ENCODE data around the gene ZNF821.
"Not testable (repeated sequence)": the region's sequence is repeated elsewhere in the genome, so short reads cannot be mapped to it uniquely, and the experiment has no call there.

The ZNF821 gene

DNA sequence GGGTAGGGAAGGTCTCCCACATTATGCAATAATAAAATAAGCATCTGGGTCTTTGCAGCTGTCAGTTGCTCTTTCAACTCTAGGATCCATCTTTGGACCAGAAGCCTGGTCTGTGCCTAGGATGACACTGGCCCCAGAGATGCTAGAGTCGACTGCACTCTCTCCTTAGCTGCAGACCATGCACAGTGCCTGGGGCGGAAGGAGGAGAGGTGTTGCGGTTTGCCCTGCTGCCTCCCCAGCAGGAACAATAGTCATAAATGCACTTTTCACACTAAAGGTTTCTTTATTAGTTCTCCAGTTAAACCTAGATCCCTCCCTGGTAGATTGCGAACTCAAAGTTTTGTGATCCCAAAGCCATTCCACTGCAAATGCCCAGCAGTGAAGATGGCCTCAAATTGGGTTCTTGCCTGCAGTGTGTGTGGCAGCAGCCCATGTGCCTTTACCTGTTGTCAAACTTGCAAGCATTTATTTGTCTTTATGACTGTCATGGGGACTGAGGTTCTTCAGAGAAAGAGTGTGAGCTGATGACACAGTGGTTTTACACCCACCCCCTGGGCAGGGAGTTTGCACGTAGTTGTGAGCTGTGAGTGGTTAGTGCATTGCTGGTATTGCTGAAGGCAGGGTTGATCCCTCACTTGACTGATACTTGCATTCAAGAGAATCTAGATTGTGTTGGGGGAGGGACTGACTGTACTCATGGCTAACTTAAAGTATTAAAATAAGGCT lies 27.9 kb downstream of the ZNF821 start:
- no peak for DNase-seq

DNA sequence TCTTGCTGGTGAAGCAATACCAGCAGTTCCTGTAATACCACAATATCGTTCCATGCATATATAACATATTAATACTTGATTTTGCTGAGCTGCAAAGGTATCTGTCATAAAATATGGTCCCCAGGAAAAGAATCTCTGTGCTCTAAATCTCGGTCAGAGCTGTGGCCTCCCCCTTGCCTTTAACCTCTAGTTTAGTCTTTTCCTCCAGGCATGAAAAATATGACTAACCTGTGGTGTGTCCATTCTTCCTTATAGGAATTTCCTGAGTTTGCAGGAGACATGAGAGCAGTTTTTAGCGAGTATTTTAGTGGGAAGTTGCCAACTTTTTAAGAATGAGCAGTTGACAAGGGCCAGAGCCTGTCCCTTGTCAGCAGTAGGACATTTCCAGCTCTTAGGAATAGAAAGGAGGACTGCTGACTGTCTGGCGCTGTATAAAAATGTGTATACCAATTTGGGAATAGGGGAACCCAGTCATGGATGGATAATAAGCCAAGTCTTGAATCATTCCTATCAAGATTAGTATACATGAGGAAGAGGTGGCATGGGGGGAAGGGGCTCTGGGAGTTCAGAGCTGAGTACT lies 29.5 kb downstream of the ZNF821 start:
- no peak for DNase-seq

DNA sequence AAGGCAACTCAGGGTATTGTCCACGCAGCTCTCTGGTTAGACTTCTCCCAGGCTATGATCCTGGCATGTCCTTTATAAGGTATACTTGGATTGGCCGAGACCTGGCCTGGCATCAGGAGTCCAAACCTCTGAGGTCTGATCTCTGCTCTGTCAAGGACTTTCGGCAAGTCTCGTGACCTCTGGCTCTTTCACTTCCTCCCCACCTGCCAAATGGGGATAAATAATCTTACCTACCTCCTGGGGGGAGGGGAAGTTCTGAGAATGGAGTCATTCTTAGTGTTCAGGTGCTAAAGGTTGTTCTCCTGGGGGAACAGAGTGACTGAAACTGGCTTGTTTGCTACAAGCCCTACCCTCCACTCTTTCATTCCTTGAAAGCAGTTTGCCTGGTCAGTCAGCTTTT lies 30.6 kb downstream of the ZNF821 start:
- DNase-seq: no peak

DNA sequence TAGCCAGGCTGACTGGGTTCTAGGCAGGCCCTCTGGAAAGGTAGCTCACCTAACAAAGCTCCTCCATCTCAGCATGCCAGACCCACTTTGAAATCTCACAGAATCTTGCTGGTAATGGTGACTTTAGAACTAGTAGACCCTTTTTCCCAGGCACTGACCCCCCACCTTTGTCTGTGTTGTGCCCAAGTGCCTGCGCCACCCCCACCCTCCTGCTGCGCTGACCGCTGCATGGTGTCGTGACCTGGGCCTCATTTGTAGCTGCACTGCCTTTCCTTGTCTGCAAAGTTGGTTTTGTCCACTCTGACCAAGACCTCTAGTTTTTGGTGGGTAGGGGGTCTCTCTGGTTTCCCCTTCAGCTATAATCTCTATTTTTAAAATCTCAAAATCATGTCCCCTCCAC lies 31.4 kb downstream of the ZNF821 start:
- DNase-seq: no peak

DNA sequence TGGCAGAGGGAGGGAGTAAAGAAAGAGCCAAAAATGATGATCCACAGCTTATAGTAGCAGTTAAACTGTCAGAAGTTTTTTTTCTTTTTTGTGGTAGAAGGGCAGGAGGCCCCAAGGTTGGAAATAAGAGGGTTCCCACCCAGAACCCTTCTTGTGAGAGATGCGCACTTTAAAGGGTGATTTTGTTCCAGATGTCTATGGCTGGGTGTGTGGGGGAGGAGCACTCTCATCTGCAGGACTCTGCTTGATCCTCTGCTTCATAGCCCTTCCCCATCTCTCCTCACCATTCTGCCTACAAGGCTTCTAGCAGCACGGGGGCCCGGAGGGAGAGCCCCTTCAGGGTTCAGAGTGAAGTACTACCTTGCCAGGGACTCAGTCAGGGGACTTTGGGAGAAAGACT lies 31.8 kb downstream of the ZNF821 start:
- no peak for DNase-seq

DNA sequence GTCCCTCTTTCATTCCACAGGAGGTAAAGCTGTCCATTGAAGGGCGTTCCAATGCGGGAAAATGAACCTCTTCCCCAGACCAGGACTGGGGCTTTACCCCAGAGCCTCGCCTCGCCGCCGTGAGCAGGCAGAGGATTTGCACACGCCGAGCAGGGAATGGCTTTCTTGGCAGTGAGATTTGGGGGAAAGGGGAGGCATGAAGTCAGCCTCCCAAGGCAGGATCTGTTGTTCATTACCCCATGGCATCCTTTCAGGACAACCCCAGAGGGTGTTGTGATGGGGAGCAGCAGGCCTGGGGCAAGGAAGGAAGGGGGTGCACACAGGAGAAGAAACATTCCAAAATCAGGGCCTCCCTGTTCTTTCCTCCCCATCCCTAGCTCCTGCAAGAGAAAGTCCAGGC lies 32.2 kb downstream of the ZNF821 start:
- no peak for DNase-seq

DNA sequence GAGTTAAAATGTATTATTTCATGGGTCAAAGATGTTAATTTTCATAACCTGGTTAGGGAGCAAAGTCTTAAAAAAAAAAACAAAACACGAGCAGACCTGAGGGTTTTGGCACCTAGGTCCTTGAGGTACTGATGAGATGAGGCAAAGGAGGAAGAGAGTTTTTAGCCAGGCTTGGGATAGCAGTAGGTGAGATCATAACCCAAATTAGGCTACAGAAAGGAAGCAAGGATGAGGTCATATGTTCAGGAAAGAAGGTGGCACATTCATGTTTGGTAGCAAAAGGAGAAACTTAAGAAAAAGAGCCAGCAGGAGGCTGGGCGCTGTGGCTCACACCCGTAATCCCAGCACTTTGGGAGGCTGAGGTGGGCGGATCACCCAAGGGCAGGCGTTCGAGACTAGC lies 35.4 kb downstream of the ZNF821 start:
- DNase-seq: no peak

DNA sequence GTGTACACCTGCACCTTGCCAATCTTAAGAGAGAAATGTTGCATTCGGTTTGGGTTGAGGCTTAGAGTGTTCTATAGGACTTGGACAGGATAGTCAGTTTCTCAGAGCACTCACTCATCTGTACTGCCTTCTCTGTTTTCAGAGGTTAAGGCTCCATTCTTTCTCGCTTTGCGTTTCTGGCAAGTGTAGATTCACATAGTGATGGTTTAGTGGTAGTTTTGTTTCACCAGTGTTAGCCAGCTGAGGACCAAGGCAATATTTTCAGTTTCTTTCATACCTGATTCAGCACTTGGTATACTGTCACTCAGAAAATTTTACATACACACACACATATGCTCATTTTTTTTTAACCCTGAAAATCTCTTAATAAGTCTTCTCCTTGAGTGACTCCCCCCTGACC lies 36.9 kb downstream of the ZNF821 start:
- DNase-seq: no peak

DNA sequence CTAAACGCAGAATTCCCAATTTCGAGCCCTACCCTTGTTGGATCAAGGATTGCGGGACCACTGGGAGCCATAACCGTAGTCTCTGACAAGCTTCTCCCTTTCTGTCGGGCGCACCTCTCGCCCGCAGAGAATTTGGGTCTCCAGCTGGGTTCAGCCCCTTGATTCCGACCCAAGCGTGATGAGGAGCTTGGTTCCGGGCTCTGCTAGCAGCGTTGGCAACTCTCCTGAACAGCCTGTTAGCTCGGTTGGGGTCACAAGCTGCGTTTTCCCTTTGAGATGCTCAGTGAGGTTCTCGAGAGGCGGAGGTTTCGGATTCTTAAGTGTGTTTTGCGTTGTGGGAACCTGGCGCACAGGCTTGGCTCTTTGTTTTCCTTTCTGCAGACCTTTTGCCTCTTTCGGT lies 37.6 kb downstream of the ZNF821 start:
- peak in 1 of 2 donors; percentile 9 for DNase-seq

DNA sequence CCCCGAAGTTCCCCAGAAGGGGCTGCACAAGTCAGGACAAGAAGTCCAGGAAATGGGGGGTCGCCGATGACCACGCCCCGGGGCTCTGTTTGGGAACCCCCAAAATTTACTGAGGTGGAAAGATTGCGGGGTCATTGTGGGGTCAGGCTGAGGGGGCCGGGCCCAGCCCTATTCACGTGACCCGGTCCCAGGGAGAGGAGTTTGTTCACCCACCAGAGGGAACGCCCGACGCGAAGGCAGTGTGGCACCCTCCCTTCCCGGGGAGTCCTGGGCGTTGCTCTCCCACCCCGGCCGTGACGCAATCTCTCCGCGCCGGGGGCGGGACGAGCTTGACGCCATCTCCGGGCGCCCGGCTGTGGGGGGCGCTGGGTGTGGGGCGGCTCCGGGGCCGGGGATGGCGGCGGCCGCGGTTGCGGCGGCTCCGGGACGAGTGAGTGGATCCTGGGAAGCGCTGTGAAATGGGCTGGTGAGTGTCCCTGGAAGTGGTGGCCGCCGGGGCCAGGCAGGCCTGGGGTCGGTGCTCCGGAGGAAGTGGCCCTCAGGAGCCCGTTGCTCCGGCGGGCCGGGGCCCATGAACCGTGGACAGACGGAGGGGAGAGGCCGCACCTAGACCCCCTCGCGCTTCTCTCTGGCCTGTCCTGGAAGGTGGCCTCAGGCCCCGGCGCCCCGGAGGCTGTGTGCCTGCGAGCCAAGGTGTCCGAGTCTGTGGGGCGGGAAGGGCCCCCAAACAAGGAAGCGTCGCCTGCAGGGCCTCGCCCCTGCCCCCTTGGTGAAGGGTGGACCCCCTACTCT lies 38.1 kb downstream of the ZNF821 start, which contains the start of gene ATXN1L:
Gene ATXN1L (plus strand): TSS at position 338 of the 792 bp plus-strand sequence. CDS start 3,765 bp downstream, outside the sequence.
- peak; percentile 94 to 99 for DNase-seq

DNA sequence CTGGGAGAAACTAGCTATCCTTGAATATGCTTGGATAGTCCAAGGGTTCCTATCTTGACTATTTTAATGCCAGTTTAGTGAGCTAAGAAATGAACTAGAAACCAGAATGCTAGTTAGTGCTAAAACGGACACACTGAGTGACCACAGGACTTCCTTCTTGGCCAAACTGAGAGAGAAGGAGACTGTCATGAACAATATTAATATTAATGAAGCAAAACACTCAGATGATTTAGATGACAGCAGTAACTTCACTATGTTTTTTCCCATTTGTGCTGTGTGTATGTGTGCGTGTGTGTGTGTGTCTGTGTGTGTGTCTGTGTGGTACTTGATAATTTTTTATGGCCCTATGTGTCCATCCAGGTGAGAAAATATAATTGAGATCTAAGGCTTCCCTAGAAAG lies 40.4 kb downstream of the ZNF821 start:
- no peak for DNase-seq

DNA sequence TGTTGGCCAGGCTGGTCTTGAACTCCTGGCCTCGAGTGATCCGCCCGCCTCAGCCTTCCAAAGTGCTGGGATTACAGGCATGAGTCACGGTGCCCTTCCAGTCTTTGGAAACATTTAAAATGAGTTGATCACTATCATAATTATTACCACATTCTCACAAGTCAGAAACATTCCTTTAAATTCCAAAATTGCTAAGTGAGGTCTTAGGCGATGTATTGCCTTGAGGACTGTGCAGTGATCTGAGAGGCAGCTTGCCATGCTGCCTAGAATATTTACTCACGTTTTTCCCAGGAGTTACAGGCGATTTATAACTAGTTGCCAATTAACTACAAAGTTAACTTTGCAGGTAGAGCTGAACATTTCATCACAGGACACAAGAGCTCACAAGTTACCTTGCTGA lies 43.9 kb downstream of the ZNF821 start:
- no peak for DNase-seq

DNA sequence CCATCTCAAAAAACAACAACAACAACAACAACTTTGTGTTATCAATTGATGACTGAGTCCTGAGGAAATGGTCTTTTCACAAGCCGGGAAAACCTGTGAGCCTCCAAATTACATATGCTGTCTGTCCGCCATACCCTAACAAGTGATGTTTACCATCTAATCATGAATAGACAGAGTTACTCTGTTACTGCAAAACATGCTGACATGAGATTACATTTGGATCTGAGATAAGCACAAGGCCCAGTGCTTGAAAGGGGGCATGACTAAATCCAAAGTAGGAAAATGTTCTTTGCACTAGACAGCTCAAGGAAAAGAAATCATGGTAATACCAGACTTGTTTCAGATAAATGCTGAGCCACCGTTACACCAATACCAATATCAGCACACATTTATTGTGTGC lies 46.8 kb downstream of the ZNF821 start:
- DNase-seq: no peak

DNA sequence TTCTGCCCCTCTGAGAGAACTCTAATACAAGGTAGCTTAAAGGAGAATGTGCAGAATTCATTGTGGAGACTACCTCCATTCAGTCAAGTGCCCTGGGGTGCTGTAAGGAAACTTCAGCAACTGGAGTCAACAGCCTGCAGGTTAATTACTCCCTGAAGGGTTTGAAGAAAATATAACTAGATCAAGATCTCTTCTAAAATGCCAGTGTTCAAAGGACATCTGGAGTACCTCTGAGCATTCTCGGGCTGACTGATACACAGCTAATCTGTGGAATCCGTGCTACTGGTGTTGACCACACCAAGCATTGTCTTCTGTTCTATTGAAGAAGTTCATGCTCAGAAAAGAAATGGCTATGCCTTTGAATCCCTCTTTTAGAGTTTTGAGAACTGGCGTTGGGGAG lies 49.7 kb downstream of the ZNF821 start:
- no peak for DNase-seq

DNA sequence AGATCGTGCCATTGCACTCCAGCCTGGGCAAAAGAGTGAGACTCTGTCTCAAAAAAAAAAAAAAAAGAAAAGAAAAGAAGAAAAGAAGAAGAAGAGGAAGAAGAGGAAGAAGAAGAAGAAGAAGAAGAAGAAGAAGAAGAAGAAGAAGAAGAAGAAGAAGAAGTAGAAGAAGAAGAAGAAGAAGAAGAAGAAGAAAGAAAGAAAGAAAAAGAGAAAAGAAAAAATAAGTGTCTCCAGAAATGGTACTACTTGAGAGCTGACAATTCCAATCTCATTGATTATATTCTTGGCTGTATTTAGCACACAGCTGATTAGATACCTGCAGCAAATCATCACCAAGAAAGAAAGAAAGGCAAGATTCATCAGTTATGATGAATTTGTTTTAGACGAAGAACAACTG lies 51.9 kb downstream of the ZNF821 start:
- DNase-seq: not testable (repeated sequence)

DNA sequence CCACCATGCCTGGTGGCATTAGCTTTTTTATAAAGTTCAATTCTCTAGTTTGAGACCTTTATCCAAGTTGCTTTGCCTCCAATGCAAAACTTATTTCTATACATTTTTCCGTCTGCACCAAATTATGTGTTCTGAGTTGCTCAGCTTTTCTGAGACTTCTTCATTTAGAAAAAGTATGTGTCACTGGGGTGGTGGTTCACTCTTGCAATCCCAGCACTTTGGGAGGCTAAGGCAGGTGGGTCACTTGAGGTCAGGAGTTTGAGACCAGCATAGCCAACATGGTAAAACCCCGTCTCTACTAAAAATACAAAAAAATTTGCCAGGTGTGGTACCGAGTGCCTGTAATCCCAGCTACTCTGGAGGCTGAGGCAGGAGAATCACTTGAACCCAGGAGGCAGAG lies 52.3 kb downstream of the ZNF821 start:
- not testable (repeated sequence) for DNase-seq

DNA sequence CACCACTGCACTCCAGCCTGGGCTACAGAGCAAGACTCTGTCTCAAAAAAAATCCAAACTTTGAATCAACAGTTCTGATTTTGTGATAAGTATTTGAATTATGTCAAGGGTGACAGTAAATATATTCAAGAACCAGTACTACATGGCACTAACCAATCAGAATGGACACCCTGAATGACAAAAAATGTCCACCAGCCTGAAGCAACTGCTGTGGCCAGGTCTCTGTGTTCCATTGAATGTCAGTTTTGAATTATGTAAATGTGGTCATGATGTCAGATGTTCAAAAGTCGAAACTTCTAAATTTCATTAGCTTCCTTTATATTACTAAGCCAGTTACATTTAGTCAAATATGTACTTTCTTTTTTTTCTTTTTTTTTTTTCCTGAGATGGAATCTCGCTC lies 53.6 kb downstream of the ZNF821 start:
- no peak for DNase-seq

DNA sequence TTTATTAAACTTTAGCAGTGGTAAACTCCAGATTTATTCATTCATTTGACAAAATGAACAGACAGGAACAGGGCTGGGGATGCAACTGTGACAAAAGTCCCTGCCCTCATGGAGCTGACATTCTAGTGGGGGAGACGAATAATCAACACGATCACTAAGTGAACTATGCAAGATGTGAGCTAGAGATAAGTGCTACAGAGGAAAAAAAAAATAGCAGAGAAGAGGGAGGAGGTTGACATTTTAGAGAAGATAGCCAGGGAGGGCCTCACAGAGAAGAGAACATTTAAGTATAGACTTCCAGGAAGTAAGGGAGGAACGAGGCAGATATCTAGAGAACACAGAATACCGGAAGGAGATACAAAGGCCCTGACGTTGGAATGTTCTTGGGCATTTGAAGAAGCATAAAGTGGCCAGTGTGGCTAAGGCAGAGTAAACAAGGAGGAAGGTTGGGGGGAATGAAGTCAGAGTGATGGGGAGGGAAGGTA lies 57.4 kb downstream of the ZNF821 start:
- DNase-seq: no peak

DNA sequence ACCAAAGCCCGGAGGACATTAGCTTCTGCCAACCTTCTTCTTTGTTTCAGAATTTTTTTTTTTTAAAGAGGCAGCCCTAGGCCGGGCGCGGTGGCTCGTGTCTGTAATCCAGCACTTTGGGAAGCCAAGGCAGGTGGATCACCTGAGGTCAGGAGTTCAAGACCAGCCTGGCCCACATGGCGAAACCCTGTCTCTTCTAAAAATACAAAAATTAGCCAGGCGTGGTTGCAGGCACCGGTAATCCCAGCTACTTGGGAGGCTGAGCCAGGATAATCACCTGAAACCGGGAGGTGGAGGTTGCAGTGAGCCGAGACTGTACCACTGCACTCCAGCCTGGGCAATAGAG lies 66.9 kb downstream of the ZNF821 start:
- not testable (repeated sequence) for DNase-seq

DNA sequence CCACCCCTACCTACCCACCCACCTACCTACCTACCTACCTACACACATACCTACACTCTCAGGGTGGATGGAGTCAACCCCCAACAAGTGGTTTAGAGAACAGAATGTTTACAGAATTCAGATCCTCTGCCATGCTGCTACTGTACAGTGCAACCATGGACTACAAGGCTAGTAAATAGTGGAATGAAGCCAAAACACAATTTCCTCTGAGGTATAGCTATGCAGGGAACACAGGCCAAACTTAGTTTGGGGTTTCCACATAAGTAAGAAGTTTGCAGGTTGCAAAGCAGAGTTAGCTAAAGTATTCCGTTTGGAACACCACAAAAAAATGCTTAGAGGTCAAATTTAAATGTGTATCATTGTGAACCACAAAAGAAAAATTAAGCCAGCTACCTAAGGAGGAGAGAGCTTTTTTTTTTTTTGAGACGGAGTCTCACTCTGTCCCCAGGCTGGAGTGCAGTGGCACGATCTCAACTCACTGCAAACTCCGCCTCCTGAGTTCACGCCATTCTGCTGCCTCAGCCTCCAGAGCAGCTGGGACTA lies 72.7 kb downstream of the ZNF821 start:
- DNase-seq: no peak

DNA sequence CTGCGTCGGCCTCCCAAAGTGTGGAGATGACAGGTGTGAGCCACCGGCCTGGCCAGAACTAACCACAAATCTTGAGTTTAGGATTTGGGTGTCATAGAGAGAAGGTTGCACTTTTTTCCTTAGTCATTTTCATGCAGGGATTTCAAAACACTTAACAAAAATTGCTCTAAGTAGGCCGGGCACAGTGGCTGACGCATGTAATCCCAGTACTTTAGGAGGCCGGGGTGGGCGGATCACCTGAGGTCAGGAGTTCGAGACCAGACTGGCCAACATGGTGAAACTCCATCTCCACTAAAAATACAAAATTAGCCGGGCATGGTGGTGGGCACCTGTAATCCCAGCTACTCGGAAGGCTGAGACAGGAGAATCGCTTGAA lies 73.8 kb downstream of the ZNF821 start:
- DNase-seq: peak; percentile 51 to 56
